ENCODE measurements around the gene TECPR1.

- TF ChIP-seq CTCF (IDR thresholded peaks at IDR 0.05) (no peak), EZH2 (IDR thresholded peaks at IDR 0.05; ENCODE audit: borderline replicate concordance, insufficient read depth, low read depth, low read length, poor library complexity, severe bottlenecking) (no peak)
Measured at GRCh38 chr7:98238076-98238475, 14.0 kb downstream of the TECPR1 start.

Measured in B cell (primary cell).